GM19372 (cell line): Measurements from ENCODE around the gene SMPD3.

Experiments used
- ATAC-seq: cut with Tn5 transposase; IDR thresholded peaks from one replicate; pipeline ENCODE4 v1.9.1; 2021; ENCODE audit warnings: mild to moderate bottlenecking, low read depth, moderate library complexity; ENCODE audit not compliant: unreplicated experiment

Gene SMPD3

DNA sequence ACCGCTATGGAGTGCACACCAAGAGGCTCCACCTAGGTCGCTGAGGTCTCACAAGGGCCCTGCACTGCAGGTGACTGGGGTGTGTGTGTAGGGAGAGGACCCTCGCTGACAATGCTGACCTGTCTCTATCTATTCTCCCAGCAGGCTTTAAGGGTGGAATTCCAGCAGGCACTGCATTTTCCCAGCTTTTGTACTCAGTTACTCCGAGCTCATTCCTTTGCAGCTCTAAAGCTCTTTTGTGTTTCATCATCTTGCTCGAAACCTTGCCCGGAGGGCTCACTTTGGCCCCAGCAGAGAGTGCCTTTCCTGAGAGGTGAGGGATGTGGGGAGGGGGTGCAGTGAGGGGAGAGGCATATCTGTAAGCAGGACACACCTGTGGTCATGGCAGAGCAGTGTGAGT is 39.3 kb downstream of the SMPD3 start:
- no peak for ATAC-seq

DNA sequence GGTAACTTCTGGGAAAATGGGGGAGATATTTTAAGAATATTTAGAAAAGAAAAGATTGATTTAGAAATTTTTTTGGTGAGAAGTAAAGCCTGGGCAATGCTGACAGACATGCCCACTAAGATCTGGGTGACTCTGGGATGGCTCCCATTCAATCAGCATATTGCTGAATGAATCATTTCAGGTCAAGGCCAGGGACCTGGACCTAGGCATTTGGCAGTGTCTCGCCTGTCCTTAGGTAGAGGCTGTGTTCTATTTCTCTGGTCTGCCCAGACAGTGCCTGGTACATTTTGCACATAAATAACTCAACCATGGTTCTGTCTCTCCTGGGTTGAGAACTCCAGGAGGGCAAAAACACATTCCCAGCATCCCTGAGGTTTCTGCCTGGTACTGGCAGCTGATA is 39.9 kb downstream of the SMPD3 start:
- no peak for ATAC-seq

DNA sequence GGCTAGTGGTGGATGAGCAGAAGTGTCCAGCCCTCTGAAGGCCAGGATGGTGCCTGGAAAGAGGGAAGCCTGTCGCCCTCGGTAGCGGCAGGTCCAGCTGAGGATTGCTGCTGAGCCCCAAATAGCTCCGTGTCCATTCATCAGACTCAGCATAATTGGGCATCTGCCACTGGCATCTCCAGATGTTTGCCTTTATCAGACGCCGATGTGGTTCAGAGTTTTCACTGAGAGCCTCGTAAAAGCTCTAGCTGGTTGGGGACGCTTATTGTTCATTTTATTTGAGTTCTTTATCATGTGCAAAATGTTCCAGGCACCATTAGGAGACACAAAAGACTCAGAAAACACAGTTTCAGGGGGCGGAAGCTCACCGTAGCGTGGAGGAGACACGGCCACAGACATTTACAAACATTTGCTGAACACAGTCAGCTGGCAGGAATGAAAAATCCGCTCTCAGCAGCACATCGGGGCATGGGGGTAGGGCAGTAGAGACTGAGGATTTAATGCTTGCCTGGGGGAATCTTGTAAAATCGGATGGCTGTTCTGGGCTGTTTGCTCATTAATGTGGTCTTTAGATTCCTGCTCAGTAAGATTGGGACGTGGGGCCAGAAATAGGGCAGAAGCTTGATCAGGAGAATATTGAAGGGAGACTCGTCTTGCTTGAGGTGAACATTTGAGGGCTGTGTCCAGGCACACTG is 41.7 kb downstream of the SMPD3 start:
- ATAC-seq: no peak

DNA sequence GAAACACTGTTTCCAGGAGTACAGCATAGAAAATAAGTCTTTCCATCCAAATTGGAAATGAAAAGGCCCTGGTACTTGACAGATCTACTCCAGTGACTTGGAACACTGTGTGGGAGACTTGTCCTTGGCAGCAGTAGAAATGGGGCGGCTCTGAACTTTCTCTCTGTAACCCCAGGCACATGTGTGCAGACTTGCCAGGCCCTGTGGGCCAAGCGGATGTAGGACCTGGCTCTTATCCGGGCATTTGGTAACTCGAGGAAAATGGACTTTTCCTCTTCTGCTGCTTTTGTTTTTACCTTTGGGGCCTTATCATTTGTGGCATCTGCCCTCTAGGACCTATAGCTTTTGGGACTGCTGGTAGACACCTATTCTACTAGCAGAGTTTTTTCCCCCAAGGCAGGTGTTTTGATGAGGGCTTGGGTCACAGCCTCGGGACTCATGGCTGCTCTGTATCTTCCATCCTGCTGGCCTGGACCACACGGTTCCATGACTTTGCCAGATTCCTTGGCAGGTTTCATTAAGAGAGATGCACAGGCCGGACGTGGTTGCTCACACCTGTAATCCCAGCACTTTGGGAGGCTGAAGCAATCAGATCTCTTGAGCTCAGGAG is 43.5 kb downstream of the SMPD3 start:
- ATAC-seq: no peak

DNA sequence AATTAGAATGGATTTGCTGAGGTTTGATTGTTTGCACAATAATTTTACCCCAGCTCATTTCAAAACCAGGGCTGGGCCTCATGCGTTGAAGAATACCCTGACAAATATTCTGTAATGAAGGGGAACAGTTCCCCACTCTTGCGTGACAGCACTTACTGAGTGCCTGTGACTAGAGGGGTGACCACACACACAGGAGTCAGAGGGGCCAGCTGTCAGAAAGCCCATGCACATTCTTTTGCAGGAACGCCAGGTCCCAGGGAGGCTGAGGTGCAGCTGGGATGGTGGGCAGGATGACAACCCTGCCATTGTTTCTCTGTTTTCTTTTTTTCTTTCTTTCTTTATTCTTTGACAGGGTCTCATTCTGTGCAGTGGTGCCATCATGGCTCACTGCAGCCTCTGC is 44.6 kb downstream of the SMPD3 start:
- no peak for ATAC-seq

DNA sequence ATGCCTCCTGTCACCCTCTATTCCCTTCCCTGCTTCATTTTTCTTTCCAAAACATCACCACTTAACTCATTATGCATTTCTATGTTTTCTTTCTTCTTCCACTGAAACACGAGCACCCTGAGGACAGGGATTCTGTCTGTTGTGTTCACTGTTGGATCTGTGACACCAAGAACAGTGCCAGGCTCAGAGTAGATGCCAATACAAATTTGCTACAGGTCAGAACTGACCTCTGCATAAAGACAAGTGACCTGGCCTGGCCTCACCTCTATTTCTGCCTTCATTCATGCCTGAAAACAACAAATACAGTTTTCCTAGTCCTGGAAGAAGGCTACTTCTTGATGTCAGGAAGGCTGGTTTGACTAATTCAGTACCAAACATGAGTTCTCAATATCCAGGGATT is 45.1 kb downstream of the SMPD3 start:
- ATAC-seq: no peak

DNA sequence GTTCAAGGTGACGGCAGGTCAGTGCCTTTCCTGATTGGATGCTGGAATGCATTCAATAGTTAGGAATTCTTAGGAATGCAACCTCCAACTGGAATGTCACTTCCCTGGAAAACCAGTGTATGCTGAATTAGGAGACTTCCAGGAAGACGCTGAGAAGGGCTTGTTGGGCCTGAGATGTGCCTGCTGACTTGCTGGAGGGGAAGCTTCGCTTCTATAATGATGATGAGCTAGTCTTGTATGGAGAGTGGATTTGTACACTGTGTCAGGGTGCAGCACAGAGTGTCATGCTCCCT is 45.6 kb downstream of the SMPD3 start:
- no peak for ATAC-seq

DNA sequence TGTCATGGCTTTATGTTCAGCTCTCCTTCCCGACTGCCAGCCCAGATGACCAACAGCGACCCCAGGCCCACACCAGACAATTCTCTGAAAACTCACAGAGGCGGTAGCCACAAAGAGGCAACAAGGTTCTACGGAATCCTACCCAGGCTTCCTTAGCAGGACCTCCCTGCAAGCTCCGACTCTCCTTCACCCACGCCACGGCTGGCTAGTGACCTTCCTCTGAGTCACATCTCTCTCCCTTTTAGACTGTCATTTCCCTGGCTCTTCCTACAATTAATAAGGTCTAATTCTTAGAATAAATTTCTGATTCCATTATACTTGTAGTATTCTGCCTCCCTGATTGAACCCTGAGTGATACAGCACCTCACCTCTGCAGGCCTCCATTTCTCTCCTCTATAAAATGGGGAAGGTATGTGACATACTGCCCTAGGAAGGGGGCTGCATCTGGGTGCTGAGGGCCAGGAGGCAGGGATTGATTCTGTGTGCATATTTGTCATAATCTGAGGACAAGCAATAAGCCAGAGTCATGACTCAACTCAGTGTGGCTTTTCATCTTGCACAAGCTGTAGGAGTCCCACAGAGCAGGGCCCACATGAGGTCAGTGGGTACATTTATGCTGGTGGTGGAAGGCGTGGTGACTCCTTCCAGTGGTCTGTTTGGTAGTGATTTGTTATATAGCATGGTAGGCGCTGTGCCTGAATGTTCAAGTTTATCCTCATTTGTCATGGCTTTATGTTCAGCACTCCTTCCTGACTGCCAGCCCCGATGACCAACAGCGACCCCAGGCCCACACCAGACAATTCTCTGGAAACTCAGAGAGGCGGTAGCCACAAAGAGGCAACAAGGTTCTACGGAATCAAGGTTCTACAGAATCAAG is 46.2 kb downstream of the SMPD3 start:
- no peak for ATAC-seq

DNA sequence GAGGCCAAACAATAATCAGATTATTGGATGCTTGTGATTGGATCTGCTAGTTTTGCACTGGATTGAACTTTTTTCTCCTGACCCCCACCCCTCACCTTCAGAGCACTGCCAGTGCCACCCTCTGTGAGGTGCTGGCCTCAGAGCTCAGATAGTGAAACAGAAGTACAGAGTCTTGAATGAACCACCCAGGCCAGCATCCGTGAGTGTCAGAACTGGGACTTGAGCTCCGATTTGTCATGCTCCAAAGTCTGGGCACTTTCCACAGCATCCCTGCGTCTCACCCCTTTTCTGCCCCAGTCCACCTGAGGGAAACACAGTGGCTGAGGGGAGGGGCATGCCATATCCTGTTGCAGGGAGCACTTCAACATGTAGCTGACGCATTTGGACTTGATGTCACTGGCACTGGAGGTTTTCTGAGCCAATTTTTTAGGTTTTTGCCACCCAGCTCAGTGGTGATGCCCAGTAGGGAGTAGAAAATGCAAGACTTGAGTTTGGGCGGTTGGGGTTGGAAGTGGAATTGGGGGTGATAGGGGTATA is 47.3 kb downstream of the SMPD3 start:
- ATAC-seq: no peak

DNA sequence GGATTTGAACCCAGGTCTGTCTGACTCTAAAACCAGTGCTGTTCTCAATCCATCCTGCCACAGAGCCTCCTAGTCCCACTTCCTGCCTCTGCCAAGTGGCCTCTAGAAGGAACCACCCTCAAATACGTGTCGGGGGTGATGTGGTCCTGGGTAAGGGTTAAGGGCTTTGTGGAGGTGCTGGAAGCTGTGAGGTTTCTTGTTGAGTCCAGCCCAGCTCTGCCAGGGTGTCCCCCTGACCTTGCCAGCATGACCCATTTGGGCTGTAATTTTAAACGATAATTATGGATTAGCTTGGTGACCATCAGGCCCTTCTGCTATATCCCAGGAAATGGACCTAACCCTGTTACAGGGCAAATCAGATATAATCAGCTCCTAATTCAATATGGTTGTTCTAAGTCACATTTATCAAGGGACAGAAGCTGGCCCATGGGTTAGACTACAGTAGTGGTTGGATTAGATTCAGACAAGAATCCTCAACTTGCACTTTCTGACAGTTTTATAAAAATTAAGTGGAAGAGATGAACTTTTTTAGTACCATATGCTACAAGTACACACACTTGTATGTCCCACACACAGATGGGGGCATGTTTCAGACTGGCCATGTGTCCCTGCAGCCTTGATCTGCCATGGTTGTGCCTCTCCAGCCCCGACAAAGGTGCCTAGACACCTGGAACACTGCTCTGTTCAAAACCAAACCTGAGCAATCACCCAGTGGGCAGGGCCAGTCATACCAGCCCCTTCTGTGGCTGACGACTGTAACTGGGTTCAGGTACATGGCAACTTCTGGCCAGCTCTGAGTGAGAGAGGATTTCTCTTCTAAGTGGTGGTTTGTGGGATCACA is 48.0 kb downstream of the SMPD3 start:
- ATAC-seq: no peak

DNA sequence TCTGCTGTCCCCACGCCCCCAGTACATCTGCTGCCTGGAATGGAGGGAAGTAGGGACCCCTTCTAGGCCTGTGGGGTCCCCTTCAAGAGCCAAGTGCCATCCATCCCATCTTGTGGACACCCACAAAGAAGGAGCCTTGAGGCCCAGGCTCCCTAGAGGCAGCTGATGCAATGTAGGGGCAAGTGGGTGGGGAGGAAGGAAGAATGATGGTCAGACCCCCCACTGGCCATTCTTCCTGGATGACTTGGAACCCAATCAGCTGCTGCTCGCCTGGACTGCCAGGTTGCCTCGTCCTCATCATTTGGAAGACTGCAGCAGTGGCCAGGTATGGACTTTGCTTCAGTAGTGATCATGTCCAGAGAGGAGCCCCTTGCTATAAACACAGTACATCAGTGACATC is 48.9 kb downstream of the SMPD3 start:
- no peak for ATAC-seq

DNA sequence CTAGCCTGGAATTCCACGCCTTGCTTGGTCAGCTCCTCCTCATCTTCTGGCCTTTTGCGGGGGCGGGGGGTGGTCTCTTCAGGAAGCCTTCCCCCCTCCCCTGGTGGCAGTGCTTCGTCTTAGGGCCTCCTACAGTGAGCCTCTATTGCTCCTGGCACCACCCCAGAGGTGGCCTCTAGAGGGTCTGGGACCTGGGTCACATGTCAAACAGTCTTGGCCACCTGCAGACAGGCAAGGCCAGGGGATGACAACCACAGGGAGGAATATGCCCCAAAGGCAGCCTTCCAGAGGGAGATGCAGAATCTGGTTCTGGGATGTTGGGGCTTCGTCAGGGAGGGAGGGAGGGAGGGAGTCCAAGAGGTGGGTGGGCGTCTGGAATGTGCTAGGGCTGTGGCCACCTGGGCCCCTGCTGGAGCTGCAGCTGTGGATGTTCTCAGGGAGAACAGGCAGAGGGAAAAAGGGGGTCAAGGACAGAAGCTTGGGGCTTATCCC is 50.6 kb downstream of the SMPD3 start:
- ATAC-seq: no peak

DNA sequence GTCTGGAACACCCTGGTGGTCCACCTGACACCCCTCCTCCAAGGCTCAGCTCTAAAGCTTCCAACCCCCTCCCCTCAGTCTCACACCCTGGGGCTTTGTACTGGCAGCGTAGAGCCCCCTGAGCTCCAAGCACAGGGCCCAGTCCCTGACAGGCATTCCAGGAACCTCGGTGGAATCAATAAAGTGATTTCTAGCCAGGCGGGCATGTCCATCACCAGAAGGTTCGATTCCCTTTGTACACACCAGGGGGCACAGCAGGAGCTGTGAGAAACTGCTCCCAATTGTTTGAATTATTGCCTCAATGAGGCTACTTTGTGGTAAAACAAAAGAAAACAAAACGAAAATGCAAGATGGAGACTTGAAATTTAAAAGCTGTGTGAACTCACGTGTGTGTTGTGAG is 51.8 kb downstream of the SMPD3 start:
- ATAC-seq: no peak

DNA sequence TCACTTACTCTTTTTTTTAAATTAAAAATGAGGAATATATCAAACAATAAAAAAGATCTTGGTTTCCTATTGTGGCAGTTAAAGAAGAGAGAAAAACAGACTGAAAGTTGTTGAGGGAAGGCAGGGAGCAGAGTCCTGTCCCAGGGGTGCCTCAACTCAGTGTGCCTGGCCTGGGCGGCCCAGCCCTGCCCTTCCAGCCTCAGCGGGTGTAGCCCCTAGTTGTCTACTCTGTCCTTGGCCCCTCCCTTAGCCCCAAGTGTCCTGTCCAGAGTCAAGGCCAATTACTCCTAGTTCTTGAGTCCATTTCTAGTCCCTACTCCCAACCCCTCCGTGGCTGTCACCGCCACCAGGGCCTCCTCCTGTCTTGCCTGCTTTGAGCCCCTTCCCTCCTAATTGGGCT is 52.5 kb downstream of the SMPD3 start:
- no peak for ATAC-seq

DNA sequence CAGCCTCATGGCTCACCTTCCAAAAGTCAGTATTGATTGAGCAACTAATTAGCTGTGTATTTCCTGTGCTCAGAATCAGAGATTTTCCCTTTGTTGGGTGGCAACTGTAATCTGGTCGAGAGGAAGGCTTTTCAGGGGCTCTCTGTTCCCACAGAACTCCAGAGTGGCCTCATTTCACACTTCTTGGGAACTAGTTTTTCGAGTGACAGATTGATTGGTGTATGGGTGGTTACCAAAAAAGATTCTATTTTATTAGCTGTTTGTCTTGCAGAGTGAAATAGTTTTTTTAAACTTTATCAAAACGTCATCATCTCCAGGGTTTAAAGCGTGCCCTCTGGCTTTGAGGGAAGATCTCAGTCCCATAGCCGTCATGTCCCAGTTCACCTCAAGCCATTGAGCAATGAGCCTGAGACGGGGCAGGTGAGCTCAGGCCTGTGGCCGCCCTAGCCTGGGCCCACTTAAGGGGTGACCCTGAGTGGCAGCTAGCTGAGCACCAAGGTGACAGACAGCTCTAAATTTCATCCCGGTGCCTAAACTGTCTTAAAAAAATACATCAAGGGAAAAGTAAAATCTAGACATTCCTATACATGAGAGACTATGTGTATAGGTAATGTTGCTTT is 53.0 kb downstream of the SMPD3 start:
- no peak for ATAC-seq

DNA sequence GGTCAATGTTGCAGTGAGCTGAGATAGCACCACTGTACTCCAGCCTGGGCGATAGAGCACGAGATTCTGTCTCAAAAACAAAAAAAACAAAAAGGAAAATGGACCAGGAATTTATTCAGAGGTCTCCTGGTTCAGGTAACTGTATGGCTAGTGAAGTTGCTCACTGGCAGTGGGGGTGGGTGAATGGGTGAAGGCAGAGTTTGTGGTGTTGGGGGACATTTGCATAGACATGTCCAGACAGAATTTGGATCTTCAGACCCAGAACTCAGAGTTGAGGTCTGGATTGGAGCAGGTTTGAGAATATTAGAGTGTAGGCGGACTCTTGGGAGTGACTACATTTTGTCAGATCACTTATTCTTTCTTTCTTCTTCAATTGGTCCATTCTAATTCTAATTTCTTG is 55.0 kb downstream of the SMPD3 start:
- ATAC-seq: no peak

DNA sequence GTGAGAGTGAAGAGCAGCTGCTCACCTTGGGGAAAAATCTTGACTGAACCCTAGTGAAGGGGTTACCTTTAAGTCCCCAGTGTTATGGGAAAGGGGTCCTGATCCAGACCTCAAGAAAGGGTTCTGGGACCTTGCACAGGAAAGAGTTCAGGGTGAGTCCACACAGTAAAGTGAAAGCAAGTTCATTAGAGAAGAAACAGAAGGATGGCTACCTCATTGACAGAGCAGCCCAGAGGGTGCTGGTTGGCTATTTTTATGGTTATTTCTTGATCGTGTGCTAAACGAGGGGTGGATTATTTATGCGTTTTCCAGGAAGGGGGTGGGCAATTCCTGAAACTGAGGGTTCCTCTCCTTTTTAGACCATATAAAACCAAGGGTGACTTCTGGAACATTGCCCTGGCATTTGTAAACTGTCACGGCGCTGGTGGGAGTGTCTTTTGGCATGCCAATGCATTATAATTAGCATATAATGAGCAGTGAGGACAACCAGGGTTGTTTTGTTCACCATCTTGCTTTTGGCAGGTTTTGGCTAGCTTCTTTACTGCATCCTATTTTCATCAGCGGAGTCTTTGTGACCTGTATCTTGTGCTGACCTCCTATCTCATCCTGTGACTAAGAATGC is 58.4 kb downstream of the SMPD3 start:
- no peak for ATAC-seq

DNA sequence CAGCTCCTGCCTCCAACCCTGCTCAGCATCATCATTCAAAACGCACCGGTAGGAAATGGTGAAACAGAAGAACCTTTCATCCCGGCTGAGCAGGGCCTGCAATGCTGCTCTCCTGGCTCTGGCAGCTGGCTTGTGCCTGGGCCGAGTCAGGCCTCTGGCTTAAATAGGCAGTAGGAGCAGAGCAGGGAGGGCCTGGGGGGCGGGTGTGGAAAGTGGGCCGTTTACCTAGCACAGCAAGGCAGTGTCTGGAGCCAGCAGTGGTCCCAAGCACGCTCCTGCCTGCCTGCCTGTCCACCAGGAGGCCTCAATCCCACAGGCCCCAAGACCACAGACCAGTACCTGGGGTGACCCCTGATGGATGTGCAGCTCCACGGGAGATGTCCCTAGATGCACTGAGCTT is 59.3 kb downstream of the SMPD3 start:
- no peak for ATAC-seq

DNA sequence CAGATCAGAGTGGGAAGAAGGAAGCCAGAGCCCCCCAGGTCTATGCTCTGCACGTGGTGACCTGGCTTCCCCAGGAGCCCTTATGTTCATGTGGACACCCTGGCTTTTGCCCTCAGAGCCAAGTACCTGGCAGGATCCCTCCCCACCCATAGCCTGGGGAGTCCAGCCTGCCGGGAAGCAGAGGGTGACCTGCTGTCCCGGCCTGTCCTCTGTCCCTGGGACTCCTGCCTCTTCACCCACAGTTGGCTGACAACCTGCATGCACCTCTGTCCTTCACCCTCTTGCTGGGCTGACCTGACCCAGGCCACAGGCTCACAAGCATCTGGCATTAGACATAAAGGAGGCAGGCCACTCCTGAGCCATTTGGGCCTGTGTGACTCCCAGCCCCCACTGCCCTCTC is 60.2 kb downstream of the SMPD3 start:
- no peak for ATAC-seq

DNA sequence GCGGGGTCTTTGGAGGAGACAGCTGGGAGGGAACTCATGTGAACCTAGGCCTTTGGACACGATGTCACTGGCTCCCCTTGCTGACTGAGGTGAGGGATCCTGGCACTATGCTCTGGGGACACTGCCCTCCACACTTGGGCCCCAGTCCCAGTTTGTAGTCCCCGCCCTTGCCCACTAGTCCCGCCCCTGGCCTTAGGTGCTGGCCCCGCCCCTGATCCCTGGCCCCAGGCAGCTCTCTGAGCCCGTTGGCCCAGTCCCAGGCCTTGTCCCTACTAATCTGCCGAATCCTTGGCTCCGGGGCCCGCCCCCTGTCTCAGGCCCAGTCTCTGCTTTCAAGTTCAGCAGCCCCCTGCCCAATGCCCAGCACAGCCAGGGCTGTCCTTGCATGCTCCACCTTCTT is 61.0 kb downstream of the SMPD3 start:
- ATAC-seq: no peak
